HG03442 (cell line): ENCODE data around the gene ADAMTS10.
"Not testable (repeated sequence)": the region's sequence is repeated elsewhere in the genome, so short reads cannot be mapped to it uniquely, and the experiment has no call there.

Experiments
- ATAC-seq: cut with Tn5 transposase; IDR thresholded peaks from one replicate; pipeline ENCODE4 v1.9.1; 2021; ENCODE audit warnings: mild to moderate bottlenecking, moderate library complexity; ENCODE audit not compliant: unreplicated experiment

The ADAMTS10 gene

DNA sequence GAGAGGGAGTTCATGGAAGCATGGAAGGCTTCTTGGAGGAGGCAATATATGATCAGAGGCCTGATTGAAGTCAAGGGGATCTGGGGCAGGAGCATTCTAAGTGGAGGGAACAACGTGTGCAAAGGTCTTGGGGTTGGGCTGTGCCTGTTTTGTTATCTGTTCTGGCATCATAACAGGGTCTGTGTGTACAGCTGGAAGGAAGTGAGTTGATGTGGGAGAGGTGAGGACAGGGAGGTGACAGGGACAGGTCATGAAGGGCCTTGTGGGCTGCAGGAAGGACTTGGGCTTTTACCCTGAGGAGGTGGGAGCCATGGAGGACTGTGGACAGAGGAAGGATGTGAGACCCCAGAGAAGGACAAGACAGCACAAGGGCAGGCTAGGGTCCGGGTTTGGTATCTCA, 18.7 kb upstream of the ADAMTS10 start:
- no peak for ATAC-seq

DNA sequence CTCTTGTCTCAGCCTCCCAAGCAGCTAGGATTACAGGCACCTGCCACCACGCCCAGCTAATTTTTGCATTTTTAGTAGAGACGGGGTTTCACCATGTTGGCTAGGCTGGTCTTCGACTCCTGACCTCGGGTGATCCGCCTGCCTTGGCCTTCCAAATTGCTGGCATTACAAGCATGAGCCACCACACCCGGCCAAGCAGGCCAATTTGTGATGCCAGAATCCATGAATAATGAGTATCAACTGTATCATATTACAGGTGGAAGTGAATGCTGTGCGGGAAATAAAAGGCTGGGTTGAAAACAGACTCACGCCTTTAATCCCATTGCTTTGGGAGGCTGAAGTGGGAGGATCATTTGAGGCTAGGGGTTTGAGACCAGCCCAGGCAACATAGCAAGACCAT, 16.3 kb upstream of the ADAMTS10 start:
- no peak for ATAC-seq

DNA sequence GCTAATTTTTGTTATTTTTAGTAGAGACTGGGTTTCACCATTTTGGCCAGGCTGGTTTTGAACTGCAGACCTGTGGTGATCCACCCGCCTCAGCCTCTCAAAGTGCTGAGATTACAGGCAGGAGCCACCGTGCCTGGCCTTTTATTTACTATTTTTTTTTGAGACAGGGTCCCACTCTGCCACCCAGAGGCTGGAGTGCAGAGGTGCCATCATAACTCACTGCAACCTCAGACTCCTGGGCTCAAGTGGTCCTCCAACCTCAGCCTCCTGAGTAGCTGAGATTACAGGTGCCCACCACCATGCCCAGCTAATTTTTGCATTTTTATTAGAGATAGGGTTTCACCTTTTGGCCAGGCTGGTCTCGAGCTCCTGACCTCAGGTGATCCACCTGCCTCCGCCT, 12.4 kb upstream of the ADAMTS10 start:
- not testable (repeated sequence) for ATAC-seq

DNA sequence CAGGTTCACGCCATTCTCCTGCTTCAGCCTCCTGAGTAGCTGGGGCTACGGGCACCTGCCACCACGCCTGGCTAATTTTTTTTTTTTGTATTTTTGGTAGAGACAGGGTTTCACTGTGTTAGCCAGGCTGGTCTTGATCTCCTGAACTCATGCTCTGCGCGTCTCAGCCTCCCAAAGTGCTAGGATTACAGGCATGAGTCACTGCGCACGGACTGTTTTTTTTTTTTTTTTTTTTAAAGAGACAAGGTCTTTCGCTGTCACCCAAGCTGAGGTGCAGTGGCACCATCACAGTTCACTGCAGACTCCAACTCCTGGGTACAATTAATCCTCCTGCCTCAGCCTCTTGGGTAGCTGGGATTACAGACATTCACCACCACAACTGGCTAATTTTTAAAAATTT, 8.2 kb upstream of the ADAMTS10 start:
- ATAC-seq: no peak

DNA sequence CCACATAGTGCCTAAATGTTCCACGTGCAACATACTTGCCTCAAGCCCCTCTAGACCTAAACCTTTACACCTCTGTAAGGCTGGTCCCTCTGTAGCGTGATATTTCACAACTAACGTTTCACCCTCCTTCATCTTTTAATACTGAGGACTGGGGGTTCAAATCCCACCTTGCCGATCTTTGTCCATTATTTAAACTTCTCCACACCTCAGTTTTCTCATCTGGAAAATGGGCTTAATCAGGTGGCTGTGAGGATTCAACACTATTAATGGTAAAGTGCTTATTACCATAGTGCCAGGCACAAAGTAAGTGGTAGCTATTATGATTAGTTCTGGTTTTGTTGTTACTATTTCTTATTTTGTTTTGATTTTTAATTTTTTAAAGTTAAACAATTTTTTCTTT, 7.5 kb upstream of the ADAMTS10 start:
- ATAC-seq: no peak

DNA sequence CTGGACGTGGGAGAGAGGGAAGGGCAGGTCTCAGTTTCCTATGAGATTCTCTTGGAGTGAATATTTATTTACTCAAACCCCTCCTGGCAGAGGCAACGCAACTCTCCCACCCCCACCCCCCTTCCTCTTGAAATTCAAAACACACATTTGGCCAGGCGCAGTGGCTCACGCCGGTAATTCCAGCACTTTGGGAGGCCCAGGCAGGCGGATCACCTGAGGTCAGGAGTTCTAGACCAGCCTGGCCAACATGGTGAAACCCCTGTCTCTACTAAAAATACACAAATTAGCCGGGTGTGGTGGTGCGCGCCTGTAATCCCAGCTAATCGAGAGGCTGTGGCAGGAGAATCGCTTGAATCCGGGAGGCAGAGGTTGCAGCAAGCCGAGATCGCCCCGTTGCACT, 6.8 kb upstream of the ADAMTS10 start:
- not testable (repeated sequence) for ATAC-seq

DNA sequence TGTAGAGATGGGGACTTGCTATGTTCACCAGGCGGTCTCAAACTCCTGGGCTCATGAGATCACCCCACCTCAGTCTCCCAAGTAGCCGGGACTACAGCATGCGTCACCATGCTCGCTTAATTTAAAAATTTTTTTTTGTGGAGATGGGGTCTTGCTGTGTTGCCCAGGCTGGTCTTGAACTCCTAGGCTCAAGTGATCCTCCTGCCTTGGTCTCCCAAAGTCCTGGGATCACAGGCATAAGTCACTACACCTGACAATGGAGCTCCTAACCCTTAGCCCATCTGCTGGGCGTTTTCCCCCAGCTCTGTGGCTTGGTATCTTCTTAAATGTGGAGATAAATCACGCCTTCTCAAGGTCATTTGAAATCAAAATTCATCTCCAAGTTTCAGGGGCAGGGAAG, 6.3 kb upstream of the ADAMTS10 start:
- no peak for ATAC-seq

DNA sequence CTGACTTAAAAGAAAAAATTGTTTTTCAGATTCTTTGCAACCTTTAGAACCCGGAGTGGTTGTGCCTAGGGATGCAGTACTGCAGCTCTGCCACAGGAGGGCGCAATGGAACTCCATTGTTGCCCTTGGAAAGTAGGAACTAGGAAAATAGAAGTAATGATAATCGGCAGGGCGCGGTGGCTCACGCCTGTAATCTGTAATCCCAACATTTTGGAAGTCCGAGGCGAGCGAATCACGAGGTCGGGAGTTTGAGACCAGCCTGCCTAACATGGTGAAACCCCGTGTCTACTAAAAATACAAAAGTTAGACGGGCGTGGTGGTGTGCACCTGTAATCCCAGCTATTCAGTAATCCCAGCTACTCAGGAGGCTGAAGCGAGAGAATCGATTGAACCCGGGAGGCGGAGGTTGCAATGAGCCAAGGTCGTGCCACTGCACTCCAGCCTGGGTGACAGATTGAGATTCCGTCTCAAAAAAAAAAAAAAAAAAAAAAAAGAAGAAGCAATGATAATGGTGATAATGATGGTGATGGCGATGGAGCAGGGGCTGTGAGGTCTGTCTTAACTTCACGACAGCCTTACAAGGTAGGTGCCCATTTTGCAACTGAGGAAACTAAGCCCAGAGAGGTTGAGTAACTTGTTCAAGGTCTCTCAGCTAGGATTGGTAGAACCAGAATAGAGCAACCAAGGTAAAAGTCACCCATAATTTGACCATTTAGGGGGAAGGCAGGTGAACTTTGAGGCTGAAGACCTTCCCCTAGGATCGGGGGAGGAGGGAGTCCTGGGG, 5.5 kb upstream of the ADAMTS10 start:
- no peak for ATAC-seq

DNA sequence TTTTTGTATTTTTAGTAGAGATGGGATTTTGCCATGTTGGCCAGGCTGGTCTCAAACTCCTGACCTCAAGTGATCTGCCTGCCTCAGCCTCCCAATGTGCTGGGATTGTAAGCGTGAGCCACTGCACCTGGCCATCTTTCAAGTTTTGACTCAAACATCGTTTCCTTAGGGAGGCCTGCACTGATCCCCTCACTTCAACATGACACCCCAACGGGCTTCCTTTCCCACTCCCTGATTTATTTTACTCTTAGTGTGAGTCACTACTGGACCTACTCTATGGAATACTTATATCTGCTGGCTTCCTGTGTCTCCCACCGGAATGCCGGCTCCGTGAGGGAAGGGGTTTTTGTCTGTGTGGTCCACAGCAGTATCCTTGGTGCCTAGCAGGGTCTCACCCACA, 4.5 kb upstream of the ADAMTS10 start:
- no peak for ATAC-seq

DNA sequence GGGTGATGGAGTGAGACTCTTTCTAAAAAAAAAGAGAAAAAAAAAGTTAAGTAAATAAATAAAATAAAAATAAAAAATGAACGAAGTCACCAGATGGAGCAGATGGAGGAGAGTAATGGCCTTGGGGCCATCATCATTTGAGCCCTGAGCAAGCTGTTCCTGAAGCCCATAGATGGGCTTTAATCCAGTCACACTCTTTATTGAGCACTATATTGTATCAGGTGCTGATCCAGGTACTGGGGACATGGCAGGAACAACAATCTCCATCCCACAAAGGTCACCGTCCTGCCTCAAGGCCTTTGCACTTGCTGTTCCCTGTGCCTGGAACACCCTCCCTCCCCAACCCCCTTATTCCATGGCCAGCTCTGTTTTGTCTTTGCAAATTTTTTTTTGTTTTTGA, 3.9 kb upstream of the ADAMTS10 start:
- no peak for ATAC-seq

DNA sequence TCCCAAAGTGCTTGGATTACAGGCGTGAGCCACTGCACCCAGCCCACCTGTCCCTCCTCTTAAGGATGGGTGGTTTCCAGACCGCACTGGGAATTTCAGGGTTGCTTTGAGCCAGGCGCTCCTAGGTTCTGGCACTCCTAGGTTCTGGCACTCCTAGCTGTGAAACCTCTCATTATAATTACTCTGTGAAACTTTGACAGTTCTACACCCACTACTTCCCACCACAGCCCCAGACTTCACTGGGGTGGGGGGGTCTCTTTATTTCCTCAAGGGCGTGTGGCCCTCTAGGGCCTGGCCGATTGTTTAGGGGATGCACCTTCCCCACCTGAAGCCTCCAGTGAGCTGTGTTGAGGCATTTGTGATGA, 2.3 kb upstream of the ADAMTS10 start:
- no peak for ATAC-seq

DNA sequence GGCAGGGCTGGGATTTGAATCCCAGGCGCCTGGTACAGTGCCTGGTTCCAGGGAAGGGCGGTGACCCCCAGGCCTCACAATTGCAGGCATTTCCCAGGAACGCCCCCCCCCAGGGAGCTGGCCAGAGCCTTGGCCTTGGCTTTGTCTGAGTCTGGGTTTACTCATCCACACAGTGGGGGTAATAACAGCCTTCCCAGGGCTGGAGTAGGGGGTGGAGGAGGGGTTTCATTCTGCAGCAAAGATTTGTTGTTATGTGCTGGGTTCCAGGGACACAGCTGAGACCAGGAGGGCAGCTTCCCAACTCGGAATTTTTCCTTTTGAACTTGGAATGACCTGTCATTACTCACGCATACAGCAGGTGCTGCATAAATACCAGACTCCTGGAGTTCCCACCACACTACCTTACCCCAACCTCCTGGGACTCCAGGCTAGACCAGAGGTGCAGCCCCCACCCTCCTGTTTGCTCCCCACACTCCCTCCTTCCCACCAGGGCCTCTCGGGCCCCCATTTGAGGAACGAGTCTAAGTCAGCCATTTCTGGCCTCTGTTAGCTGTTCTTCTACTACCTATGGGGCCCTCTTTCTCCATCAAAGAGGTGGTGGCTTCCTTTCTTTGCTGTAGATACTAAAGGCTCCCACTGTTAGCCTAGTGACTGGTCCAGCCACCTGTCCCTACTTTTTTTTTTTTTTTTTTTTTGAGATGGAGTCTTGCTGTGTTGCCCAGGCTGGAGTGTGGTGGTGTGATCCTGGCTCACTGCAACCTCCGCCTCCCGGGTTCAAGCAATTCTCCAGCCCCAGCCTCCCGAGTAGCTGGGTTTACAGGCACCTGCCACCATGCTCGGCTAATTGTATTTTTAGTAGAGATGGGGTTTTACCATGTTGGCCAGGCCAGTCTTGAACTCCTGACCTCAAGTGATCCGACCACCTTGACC, 1.6 kb upstream of the ADAMTS10 start:
- ATAC-seq: no peak

DNA sequence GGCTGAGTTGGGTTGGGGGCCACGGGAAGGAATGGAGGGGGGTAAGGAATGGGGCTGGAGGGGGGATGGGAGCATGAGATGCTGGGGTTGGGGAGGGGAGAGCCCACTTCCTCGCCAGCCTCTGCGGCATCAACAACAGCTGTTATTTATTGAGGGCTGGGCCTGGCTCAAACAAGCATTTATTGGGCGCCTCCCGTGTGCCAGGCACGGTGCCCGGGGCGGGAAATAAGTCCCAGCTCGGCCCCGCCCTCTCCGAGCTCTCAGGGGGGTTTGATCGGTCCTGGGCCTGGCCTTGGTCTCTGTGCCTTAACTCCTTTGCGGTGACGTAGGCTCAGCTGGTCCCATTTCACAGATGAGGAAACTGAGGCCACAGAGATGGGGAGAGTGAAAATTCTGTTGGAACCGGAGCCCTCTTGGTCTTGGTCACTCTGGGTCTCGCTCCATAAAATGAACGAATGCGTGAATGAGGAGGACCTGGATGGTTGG, 919 bp upstream of the ADAMTS10 start:
- no peak for ATAC-seq

DNA sequence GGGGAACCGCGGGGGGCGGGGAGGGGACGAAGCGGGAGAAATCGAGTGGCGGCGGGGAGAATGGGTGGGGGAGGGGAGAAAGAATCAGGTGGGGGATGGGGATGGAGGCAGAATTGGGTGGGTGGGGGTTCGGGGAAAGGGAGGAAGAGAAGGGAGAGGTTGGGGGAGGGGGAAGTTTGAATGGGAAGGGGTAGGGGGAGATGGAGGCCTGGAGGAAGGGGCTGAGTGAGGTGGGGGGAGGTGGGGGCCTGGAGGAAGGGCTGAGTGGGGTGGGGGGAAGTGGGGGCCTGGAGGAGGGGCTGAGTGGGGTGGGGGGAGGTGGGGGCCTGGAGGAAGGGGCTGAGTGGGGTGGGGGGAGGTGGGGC, 403 bp upstream of the ADAMTS10 start:
- no peak for ATAC-seq

DNA sequence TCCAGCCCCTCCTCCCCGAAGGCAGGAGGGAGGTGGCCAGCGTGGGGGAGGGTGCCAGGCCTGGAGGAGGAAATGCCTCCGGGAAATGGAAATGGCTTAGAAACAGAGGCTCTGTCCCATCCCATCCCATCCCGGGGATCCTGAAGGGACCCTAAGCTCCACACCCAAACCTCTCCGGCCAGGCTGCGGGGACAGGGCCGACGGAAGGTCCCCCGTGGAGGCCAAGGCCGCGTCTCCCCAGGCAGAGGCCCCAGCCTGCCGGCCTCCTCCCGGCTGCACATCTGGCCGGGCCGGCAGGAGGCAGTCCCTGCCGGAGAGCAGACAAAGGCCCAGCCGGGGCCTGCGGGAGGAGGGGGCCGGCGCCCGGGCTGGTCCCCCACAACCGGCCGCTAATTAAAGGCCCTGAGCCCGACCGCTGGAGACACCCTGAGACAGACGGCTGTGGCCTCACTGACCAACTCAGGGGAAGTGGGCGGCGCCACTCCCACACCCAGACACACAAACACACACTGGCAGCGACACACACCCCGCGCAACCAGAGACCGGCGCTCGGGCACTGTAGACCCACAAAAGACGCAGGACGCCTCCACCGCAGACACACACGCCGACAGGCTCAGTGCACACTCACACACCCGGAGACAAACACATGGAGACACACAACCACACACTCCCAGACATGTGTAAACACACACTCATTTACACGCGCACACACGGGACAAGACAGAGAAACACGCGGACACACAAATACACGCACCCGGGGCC, 1.1 kb downstream of the ADAMTS10 start:
- no peak for ATAC-seq

DNA sequence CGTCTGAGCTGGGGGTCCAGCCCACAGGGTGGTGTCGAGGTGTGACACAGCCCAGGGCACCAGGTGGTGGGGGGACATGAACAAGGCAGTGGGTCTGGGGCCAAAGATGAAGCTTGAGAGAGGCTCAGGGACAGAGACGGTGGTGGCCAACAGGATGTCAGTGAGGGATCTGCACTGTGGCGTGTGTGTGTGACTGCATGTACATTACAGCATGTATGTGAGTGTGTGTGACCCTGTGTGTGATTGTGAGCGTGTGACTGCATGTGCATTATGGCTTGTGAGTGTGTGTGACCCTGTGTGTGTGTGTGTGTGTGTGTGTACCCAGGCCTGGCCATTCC, 1.6 kb downstream of the ADAMTS10 start:
- ATAC-seq: no peak

DNA sequence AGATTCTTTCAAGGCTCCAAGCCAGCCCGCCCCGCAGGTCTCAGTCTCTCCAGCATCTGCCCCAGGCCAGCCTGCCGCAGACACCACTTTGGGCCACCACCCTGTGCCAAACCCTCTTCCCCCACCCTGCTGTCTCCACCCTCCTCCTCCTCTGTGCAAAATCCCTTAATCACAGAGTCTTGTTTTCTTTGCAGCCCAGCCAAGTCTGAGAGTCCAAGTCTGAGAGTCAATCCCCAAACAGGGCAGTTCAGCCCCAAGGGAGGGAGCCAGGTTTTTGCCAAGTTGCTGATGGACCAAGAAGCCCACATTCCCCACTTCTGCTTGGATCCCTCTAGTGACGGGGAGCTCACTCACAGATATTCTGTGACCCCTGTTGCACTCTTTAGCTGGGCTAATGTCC, 3.1 kb downstream of the ADAMTS10 start:
- no peak for ATAC-seq

DNA sequence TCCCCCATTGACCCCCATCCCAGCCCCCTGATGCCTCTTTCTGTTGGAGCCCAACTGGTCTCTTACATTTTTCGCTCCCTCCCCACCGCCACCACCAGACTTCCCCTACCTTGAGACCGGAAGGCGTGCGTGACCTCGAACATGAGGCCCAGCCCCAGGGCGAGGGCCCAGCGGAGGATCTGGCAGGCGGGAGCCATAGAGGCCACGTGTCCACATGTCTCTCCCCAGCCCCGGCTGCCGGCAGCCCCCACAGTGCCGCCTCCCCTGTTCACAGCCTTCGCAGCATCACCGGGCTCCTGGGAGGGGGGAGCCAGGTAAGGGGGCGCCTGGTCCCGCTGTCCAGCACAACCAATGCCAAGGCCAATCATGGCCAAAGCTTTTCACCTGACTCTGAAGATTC, 5.0 kb downstream of the ADAMTS10 start:
- no peak for ATAC-seq

DNA sequence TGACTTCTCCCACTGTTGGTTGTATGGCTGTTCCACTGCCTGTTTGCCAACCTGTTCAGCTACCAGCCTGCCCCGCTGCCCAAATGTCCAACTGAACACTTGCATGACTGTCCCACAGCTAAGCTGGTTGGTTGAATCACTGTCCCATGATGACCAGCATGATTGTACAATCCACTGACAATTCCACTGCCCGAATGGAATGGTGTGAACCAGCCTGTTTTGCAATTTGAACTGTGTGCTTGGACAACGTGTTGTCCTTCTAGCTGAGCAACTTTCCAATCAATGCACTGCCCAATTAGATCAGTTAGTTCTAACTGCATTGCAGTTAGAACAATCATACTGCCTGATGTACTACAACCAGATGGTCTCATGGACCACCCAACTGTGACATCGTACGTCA, 8.7 kb downstream of the ADAMTS10 start:
- no peak for ATAC-seq

DNA sequence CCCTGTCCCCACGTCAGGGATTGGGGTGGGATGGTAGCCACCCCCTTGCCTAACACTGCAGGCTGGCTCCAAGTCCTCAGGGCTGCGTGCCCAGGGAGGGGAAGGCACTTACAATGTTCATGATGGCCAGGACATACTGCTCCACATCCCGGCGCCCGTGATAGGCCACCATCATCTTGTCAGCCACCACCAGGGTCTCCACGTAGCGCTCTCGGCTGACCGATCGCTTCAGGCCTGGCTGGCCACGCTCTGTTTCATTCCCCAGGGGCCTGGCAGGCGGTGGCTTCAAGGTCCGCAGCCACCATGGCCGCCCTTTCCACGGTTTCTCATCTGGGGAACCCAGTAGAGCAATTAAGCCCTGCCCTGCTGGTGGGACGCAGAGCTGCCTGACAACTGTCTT, 9.7 kb downstream of the ADAMTS10 start:
- no peak for ATAC-seq

DNA sequence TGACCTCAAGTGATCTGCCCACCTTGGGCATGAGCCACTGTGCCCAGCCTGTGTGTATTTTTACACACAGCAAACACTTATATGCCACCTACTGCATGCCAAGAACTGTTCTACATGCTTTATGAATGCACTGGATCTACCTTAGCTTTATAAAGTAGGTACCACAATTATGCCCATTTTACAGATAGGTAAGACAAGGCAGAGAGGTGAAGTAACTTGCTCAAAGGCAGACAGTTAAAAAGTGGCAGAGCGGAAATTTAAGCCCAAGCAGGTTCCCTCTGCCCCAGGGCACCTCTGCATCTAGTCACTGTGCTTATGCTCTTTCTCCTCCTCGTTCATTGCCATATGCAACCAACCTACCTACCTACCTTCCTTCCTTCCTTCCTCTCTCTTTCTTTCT, 10.5 kb downstream of the ADAMTS10 start:
- ATAC-seq: no peak

DNA sequence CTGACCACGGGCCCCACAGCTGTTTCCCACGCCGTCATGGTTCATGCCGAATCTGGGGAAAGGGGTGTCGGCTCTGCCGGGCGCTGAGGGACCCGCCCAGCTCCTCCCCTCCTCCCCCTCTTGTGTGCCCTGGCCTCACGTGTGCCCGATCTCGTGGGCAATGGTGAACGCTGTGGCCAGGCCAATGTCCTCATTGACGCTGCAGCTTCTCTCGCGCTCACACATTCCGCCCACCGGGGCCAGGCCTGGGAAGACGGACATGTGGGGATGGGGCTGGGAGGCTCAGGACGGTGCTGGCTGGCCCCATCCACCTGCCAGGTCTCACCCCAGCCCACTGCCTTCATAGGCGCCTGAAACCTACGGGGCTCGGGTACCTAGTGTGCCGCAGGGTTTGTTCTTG, 14.3 kb downstream of the ADAMTS10 start:
- no peak for ATAC-seq
